ENCODE measurements around the gene LAMC3.
A peak's percentile ranks its signal among the peaks of the same experiment; 100 is the strongest.

Gene LAMC3

DNA sequence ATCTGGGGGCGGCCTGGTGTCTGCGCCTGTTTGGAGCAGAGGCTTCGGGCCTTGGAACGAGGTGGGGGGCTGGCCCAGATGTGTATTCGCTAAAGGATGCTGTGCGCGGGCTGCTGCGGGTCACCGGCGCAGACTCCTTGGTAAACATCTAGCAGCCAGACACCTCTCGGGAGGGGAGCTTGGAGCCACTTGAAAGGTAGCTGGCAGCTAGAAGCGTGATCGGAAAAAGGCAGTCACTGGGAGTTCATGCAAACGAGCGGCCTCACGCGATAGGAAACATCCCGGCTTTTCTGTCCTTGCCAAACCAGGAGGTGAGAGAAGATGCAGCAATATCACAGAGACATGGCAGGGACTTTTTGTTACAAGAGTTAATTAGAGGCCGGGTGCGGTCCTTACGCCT, 8.1 kb downstream of the LAMC3 start:
- TF ChIP-seq ZNF565 (CRISPR knock-in tag; conservative IDR thresholded peaks at IDR 0.05; ENCODE audit: low read depth) (no peak), ZNF70 (CRISPR knock-in tag; IDR thresholded peaks at IDR 0.05) (no peak), CSDC2 (CRISPR knock-in tag; IDR thresholded peaks at IDR 0.05) (no peak), ZFP3 (CRISPR knock-in tag; IDR thresholded peaks at IDR 0.05) (no peak), OSR1 (CRISPR knock-in tag; IDR thresholded peaks at IDR 0.05) (no peak), ZC3H10 (CRISPR knock-in tag; IDR thresholded peaks at IDR 0.05) (no peak), SNAI2 (CRISPR knock-in tag; IDR thresholded peaks at IDR 0.05) (no peak), PPARA (CRISPR knock-in tag; IDR thresholded peaks at IDR 0.05; ENCODE audit: borderline replicate concordance) (no peak)
- TF ChIP-seq, protein P1, sequence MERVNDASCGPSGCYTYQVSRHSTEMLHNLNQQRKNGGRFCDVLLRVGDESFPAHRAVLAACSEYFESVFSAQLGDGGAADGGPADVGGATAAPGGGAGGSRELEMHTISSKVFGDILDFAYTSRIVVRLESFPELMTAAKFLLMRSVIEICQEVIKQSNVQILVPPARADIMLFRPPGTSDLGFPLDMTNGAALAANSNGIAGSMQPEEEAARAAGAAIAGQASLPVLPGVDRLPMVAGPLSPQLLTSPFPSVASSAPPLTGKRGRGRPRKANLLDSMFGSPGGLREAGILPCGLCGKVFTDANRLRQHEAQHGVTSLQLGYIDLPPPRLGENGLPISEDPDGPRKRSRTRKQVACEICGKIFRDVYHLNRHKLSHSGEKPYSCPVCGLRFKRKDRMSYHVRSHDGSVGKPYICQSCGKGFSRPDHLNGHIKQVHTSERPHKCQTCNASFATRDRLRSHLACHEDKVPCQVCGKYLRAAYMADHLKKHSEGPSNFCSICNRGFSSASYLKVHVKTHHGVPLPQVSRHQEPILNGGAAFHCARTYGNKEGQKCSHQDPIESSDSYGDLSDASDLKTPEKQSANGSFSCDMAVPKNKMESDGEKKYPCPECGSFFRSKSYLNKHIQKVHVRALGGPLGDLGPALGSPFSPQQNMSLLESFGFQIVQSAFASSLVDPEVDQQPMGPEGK (CRISPR knock-in tag; IDR thresholded peaks at IDR 0.05; ENCODE audit: borderline replicate concordance) = no peak
- TF ChIP-seq, protein P2, sequence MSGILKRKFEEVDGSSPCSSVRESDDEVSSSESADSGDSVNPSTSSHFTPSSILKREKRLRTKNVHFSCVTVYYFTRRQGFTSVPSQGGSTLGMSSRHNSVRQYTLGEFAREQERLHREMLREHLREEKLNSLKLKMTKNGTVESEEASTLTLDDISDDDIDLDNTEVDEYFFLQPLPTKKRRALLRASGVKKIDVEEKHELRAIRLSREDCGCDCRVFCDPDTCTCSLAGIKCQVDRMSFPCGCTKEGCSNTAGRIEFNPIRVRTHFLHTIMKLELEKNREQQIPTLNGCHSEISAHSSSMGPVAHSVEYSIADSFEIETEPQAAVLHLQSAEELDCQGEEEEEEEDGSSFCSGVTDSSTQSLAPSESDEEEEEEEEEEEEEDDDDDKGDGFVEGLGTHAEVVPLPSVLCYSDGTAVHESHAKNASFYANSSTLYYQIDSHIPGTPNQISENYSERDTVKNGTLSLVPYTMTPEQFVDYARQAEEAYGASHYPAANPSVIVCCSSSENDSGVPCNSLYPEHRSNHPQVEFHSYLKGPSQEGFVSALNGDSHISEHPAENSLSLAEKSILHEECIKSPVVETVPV (CRISPR knock-in tag; IDR thresholded peaks at IDR 0.05) = no peak
- TF ChIP-seq, protein P3, sequence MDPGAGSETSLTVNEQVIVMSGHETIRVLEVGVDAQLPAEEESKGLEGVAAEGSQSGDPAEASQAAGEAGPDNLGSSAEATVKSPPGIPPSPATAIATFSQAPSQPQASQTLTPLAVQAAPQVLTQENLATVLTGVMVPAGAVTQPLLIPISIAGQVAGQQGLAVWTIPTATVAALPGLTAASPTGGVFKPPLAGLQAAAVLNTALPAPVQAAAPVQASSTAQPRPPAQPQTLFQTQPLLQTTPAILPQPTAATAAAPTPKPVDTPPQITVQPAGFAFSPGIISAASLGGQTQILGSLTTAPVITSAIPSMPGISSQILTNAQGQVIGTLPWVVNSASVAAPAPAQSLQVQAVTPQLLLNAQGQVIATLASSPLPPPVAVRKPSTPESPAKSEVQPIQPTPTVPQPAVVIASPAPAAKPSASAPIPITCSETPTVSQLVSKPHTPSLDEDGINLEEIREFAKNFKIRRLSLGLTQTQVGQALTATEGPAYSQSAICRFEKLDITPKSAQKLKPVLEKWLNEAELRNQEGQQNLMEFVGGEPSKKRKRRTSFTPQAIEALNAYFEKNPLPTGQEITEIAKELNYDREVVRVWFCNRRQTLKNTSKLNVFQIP (CRISPR knock-in tag; IDR thresholded peaks at IDR 0.05; ENCODE audit: borderline replicate concordance, low read depth) = no peak
- TF ChIP-seq, protein P4, sequence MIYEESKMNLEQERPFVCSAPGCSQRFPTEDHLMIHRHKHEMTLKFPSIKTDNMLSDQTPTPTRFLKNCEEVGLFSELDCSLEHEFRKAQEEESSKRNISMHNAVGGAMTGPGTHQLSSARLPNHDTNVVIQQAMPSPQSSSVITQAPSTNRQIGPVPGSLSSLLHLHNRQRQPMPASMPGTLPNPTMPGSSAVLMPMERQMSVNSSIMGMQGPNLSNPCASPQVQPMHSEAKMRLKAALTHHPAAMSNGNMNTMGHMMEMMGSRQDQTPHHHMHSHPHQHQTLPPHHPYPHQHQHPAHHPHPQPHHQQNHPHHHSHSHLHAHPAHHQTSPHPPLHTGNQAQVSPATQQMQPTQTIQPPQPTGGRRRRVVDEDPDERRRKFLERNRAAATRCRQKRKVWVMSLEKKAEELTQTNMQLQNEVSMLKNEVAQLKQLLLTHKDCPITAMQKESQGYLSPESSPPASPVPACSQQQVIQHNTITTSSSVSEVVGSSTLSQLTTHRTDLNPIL (CRISPR knock-in tag; IDR thresholded peaks at IDR 0.05; ENCODE audit: low read depth) = no peak
- TF ChIP-seq, protein P5, sequence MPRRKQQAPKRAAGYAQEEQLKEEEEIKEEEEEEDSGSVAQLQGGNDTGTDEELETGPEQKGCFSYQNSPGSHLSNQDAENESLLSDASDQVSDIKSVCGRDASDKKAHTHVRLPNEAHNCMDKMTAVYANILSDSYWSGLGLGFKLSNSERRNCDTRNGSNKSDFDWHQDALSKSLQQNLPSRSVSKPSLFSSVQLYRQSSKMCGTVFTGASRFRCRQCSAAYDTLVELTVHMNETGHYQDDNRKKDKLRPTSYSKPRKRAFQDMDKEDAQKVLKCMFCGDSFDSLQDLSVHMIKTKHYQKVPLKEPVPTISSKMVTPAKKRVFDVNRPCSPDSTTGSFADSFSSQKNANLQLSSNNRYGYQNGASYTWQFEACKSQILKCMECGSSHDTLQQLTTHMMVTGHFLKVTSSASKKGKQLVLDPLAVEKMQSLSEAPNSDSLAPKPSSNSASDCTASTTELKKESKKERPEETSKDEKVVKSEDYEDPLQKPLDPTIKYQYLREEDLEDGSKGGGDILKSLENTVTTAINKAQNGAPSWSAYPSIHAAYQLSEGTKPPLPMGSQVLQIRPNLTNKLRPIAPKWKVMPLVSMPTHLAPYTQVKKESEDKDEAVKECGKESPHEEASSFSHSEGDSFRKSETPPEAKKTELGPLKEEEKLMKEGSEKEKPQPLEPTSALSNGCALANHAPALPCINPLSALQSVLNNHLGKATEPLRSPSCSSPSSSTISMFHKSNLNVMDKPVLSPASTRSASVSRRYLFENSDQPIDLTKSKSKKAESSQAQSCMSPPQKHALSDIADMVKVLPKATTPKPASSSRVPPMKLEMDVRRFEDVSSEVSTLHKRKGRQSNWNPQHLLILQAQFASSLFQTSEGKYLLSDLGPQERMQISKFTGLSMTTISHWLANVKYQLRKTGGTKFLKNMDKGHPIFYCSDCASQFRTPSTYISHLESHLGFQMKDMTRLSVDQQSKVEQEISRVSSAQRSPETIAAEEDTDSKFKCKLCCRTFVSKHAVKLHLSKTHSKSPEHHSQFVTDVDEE (CRISPR knock-in tag; IDR thresholded peaks at IDR 0.05) = no peak
- ATAC-seq = no peak

DNA sequence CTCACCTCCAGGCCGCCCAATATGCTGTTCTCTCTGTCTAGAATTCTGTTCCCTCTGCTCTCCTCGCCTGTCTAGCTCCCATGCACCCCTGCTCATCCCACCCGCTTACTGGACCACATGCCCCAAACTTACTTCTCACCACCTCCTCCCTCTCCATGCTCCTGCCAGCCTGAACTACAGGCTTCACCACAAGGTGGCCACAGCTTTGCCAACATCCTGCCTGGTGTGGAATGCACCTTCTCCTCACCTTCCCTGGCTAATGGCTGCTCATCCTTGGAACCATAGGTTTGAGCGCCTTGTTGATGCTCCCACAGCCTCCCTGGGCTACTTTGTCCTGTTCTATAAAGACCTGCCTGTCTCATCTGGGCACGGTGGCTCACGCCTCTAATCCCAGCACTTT, 9.6 kb downstream of the LAMC3 start:
- TF ChIP-seq, protein P4 (CRISPR knock-in tag; IDR thresholded peaks at IDR 0.05; ENCODE audit: low read depth) = no peak
- peak; percentile 67 for ATAC-seq

DNA sequence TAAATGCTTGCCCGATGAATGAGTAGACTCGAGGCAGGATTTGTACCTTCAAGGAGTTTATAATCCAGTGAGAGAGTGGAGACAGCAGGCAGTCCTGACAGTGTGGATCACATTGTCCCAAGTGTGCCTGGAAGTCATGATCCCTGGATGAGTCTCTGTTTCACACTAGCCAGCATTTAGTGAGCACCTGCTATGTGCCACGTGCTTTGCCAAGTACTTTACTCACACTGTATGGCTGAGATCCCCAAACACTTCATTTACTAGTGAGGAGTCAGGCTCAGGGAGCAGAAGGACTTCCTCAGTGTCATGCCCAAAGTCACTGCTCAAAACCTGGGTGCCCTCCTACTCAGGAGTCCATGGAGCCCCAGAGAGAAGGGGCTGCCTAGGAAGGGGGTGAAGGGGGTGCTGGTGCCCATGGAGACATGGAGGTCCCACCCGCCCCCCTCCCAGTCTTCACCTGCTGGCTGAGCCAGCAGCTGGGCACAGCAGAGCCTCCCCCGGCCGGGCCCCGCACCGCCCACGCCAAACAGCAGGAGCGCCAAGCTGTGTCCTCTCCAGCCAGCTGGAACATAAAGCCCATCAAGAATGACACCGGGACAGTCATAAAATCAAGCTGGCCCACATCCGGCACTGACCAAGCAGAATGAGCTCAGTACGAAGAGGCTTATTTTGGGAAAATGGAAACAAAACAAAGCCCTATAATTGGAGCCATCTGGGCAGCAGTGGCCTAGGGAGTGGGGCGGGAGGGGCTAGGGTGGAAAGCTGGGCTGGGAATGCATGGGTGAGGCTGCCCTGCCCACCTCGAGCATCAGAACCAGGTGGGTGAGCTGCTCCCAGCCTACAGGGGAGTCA, 10.6 kb downstream of the LAMC3 start:
- ATAC-seq = no peak
- TF ChIP-seq ISL1 (CRISPR knock-in tag; IDR thresholded peaks at IDR 0.05) (no peak), GLIS3 (CRISPR knock-in tag; IDR thresholded peaks at IDR 0.05) (no peak), ZFP30 (CRISPR knock-in tag; IDR thresholded peaks at IDR 0.05) (no peak), ZNF565 (CRISPR knock-in tag; conservative IDR thresholded peaks at IDR 0.05; ENCODE audit: low read depth) (no peak), PPARA (CRISPR knock-in tag; IDR thresholded peaks at IDR 0.05; ENCODE audit: borderline replicate concordance) (no peak), ESRRG (CRISPR knock-in tag; IDR thresholded peaks at IDR 0.05) (no peak), TOX (CRISPR knock-in tag; IDR thresholded peaks at IDR 0.05; ENCODE audit: borderline replicate concordance) (no peak), ZNF70 (CRISPR knock-in tag; IDR thresholded peaks at IDR 0.05) (no peak), OSR1 (CRISPR knock-in tag; IDR thresholded peaks at IDR 0.05) (no peak), TCF4 (CRISPR knock-in tag; IDR thresholded peaks at IDR 0.05; ENCODE audit: borderline replicate concordance) (no peak)
- TF ChIP-seq, protein P2 (CRISPR knock-in tag; IDR thresholded peaks at IDR 0.05) = no peak
- TF ChIP-seq, protein P1 (CRISPR knock-in tag; IDR thresholded peaks at IDR 0.05; ENCODE audit: borderline replicate concordance) = no peak
